ENCODE results near the gene PIGT.

DNA sequence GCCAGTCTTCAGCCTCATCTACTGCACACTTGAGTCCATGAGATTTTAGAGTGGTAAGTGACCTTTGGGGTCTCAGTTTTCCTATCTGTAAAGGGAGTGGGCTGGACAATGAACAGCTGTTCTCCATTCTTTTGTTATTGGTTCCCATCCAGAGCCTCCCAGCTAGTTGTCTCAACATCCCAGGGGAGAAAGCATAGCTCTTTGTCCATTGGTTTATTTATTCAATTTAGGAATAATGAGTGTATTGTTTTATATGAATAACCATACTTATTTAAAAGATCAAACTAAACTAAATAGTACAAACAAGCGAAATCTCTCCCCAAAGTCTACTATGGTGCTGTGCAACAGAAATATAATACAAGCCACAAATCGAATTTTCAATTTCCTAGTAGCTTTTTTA is 13.7 kb downstream of the PIGT start:
- TF ChIP-seq, protein P1, sequence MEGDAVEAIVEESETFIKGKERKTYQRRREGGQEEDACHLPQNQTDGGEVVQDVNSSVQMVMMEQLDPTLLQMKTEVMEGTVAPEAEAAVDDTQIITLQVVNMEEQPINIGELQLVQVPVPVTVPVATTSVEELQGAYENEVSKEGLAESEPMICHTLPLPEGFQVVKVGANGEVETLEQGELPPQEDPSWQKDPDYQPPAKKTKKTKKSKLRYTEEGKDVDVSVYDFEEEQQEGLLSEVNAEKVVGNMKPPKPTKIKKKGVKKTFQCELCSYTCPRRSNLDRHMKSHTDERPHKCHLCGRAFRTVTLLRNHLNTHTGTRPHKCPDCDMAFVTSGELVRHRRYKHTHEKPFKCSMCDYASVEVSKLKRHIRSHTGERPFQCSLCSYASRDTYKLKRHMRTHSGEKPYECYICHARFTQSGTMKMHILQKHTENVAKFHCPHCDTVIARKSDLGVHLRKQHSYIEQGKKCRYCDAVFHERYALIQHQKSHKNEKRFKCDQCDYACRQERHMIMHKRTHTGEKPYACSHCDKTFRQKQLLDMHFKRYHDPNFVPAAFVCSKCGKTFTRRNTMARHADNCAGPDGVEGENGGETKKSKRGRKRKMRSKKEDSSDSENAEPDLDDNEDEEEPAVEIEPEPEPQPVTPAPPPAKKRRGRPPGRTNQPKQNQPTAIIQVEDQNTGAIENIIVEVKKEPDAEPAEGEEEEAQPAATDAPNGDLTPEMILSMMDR (conservative IDR thresholded peaks at IDR 0.05 in 1 of 2, IDR thresholded peaks at IDR 0.05 in 1 of 2; ENCODE audit: low read depth in 1 of 2, low read length in 2 of 2): no peak
- no peak for TF ChIP-seq EZH2 (IDR thresholded peaks at IDR 0.05; ENCODE audit: low read length, missing control alignments)

Data from fibroblast of lung (primary cell).